Measurements from ENCODE around the gene RGS2. TPM values are rescaled to one million over a fixed set of nuclear protein-coding genes. Genes with fewer than 3 reads are reported as not detected.

Gene RGS2
- total and polyA plus RNA-seq, 2 of the 4 experiments (the other 2 are of a cell fraction) = 13.5 to 19.7 TPM

DNA sequence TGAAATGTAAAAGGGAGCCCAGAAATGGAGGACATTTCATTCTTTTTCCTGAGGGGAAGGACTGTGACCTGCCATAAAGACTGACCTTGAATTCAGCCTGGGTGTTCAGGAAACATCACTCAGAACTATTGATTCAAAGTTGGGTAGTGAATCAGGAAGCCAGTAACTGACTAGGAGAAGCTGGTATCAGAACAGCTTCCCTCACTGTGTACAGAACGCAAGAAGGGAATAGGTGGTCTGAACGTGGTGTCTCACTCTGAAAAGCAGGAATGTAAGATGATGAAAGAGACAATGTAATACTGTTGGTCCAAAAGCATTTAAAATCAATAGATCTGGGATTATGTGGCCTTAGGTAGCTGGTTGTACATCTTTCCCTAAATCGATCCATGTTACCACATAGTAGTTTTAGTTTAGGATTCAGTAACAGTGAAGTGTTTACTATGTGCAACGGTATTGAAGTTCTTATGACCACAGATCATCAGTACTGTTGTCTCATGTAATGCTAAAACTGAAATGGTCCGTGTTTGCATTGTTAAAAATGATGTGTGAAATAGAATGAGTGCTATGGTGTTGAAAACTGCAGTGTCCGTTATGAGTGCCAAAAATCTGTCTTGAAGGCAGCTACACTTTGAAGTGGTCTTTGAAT, 2.9 kb downstream of the RGS2 start (continued):
- TF ChIP-seq RFX5 (IDR thresholded peaks at IDR 0.05; ENCODE audit: low read depth, low read length) = no peak
- TF ChIP-seq MAFK (IDR thresholded peaks at IDR 0.05; ENCODE audit: low read depth, low read length) = no peak

DNA sequence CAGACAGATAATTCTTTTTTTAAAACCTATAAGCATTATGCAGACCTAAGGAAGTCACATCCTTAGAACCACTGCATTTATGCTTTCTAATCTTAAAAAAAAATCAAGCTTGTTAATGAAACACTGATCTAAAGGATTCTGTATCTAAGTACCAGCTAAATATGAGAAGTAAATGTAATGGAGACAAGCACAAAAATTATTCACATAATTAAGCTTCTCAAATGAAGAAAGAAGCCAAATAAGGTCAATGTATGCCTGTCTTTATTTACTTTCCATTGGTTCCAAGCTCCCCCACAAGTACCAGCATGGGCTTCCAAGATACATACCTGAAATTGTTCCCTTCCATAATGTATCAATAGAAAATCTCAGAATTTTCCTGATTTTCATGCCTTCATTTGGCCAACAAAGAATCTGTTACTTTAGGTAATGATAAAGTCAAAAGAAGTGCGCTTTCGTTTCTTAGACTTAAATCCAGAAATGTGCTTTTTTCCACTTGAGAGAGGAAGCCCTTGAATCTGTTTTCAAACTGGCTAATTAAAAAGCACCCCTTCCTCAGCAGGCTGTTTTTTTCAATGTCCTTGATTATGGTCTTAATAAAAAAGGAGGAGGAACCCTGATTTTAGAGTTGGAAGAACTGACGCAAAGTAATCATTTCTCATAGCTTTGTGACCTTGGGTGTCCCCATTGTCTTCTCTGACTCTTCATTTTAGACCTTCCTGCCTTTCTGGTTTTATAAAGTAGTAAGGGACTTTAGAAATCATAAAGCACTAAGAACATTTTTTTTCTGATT, 3.8 kb downstream of the RGS2 start:
- no peak overlapping the region for H2BK20ac ChIP-seq (ENCODE audit: low read depth, low read length)
- H2AK9ac ChIP-seq (replicated peaks; ENCODE audit: low read depth, low read length, poor library complexity) = no peak overlapping the region
- in situ Hi-C loops (cut with MboI; ENCODE audit: low sequenced_read_pairs) (loop anchor here (5.0 kb wide), 1 partner anchor 210 kb away; no protein-coding TSS in a partner anchor), dilution Hi-C loops (cut with HindIII; ENCODE audit: low sequenced_read_pairs, unreplicated experiment) (loop anchor here (25.0 kb wide), 1 partner anchor 200 kb away; no protein-coding TSS in a partner anchor), intact Hi-C loops (cut with micrococcal nuclease) (no loop called here)
- H2AK5ac ChIP-seq (ENCODE audit: low read depth, low read length) = no peak overlapping the region
- H3K18ac ChIP-seq (ENCODE audit: low read depth, low read length) = no peak overlapping the region
- H3K4me1 ChIP-seq (ENCODE audit: control insufficient read depth, insufficient read depth, low read length) = peaks cover 4% of the 10 kb centered on the region
- no peak overlapping the region for H4K8ac ChIP-seq (ENCODE audit: low read depth in 2 of 2, low read length in 2 of 2)
- peaks cover 13% of the 10 kb centered on the region; the same call in 1 of the 2 replicates for H4K20me1 ChIP-seq (ENCODE audit: insufficient read depth, low read length)
- TF ChIP-seq POLR2A (IDR thresholded peaks at IDR 0.05; ENCODE audit: low read depth, low read length) (peak; percentile 91), SMC3 (IDR thresholded peaks at IDR 0.05; ENCODE audit: low read depth, low read length) (no peak)
- no peak overlapping the region for H3K4me2 ChIP-seq (ENCODE audit: low read depth, low read length)
- no peak overlapping the region for H4K91ac ChIP-seq (ENCODE audit: insufficient read depth, low read depth, low read length)
- no peak overlapping the region for H4K5ac ChIP-seq (ENCODE audit: low read depth, low read length)
- H3K27ac ChIP-seq (ENCODE audit: insufficient read depth, low read length) = no peak overlapping the region
- H3K79me1 ChIP-seq (ENCODE audit: low read depth in 1 of 2, low read length in 2 of 2) = peaks cover 9 to 17% of the 10 kb centered on the region in 2 experiments; a peak in 3 of 4 replicates
- no peak overlapping the region for H3K9ac ChIP-seq (ENCODE audit: low read depth, low read length)
- peaks cover 11% of the 10 kb centered on the region for H3K36me3 ChIP-seq (ENCODE audit: control insufficient read depth, insufficient read depth, low read length)
- H3K4ac ChIP-seq (ENCODE audit: low read depth, low read length) = no peak overlapping the region
- no peak overlapping the region for H3K14ac ChIP-seq (replicated peaks; ENCODE audit: low read depth, low read length)
- CTCF ChIA-PET = no interaction called here
- no CpG with 5 or more reads among the region's 3 CpGs for WGBS, 2 experiments (ENCODE audit: extremely low coverage in 2 of 2, insufficient read length in 1 of 2)
- no peak overlapping the region for H2AFZ ChIP-seq (replicated peaks; ENCODE audit: low read length, poor library complexity)
- no peak overlapping the region for H3K23ac ChIP-seq (ENCODE audit: low read depth, low read length)
- ATAC-seq (ENCODE audit: low read depth) (no peak), DNase-seq (peak; percentile 43)
- no peak overlapping the region for H2BK5ac ChIP-seq (ENCODE audit: low read depth, low read length, poor library complexity, severe bottlenecking)
- H3K9me1 ChIP-seq (ENCODE audit: insufficient read depth, low read length) = peaks cover 3% of the 10 kb centered on the region; the same call in 1 of the 2 replicates
- no peak overlapping the region for H3K4me3 ChIP-seq (ENCODE audit: insufficient read depth, low read depth, low read length)
- BruUV-seq (replicated peaks) = no TSS peak
- POLR2A ChIA-PET (ENCODE audit: unreplicated experiment) = no interaction called here
- H2BK120ac ChIP-seq (ENCODE audit: low read depth, low read length) = no peak overlapping the region
- no peak overlapping the region for H3K56ac ChIP-seq (ENCODE audit: extremely low read depth, insufficient read depth, low read length)
- no peak overlapping the region for H2BK15ac ChIP-seq (ENCODE audit: low read depth, low read length)
- no peaks in the 10 kb centered on the region for H3K27me3 ChIP-seq (ENCODE audit: control insufficient read depth, insufficient read depth, low read length)
- H3K9me3 ChIP-seq (ENCODE audit: control insufficient read depth, insufficient read depth, low read length) = no peaks in the 10 kb centered on the region
